HG02678 (cell line): Measurements from ENCODE around the gene KRT3.
"Not testable (repeated sequence)": the region's sequence is repeated elsewhere in the genome, so short reads cannot be mapped to it uniquely, and the experiment has no call there.

Source experiments
- ATAC-seq: cut with Tn5 transposase; IDR thresholded peaks from one replicate; pipeline ENCODE4 v1.9.1; 2021; ENCODE audit warnings: mild to moderate bottlenecking, moderate library complexity; ENCODE audit not compliant: unreplicated experiment

KRT3 gene

DNA sequence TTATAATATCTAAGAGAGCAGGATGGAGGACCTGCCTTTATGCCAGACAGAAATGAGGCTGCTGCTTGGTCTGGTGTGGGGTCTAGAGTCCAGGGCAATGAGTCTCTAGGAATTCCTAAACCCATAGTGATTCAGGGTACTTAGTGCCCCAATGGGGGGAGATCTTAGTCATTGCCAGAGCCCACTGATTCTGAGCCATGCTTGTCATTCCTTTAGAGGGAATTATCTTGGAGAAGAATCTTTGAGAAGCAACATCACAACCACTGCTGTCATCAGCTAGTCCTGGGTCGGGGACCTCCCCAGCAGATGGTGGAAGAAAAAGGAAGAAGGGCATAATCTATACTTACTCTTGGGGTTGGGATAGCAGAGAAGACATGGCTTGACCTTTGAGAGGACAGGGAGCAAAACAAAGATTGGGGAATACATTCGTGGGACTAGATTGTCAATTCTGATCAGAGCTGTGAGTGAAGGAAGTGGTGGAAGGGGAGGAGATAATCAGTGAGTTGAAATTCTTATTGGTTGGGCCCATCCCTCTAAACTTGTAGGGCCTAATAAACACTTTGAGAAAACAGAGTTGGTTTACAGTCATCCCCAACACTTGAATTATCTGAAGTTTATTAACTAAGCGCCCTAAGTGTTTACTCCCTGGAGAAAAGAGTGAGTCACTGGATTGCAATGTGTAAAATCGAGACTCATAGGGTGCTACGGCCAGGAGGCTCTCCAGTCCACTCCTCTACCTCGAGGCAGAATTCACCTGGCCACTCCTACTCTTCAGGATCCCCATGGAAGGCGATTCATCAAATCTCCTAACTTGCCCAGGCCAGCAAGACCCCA, 3.0 kb upstream of the KRT3 start:
- ATAC-seq, result no peak

DNA sequence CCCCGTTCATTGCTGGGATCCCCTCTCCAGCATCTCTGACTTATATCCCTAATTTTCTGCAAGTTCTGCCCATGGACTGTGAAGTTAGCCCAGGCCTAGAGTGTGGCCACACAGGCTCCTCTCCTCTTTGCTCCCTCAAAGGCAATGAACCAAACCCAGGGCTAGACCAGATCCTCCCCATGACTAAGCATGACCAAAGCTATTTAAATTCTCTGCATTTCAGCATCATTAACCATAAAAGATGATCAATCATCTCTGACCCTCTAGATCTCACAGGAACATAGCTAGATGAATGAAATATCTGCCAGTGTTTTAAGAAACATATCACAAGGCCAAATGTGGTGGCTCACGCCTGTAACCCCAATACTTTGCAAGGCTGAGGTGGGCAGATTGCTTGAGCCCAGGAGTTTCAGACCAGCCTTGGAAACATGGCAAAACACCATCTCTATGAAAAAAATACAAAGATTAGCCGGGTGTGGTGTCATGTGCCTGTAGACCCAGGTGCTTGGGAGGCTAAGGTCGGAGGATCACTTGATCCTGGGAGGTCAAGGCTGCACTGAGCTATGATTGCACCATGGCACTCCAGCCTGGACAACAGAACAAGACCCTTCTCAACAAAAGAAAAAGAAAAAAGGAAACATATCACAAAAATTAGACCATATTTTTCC, 2.2 kb upstream of the KRT3 start:
- no peak for ATAC-seq

DNA sequence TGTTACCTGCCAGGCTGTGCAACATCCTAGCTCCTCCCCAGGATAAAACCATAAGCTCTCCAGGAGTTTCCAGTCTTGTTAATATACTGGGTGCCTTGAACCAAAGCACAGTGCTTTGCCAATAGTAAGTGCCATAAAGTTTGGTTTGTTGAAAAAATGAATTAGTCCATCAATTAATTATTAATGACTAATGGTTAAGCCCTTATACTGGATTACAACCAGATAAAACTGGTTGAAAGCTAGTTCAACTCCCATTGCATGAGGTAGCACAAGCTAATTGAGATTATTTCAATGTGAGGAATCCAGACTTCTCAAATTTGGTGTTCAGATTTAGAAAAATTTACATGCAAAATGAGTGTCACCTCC, 1.6 kb upstream of the KRT3 start:
- no peak for ATAC-seq

DNA sequence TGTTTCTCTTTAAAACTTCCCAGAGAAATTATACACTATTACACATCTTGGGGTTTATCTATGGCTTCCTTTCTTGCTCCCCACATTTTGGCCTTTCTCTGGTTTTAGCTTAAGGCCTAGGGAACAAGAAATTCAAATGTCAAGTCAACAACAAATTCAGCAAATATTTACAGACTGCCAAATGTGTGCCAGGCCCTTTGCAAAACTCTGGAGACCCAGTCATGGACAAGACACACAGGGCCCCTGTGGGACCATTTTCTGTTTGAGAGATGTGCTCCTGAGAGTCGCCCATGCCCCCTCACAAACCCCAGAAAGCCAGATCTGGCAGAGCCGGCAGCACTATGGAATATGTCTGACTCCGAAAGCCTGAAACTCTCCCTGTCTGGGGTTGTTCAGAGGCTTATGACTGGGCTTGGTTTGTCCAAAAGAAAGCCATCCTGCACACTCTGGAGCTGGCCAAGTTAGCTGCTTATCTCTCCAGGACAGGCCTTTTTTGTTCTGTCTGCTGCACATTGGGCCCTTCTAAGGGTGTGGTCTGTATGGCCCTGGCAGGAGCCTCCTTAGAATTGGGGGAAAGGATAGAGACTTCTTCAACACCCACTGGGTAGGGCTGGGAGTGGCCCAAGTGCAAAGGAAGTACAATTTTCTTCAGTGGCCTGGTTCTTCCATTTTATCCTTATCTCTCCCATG, 1.1 kb upstream of the KRT3 start:
- ATAC-seq, result no peak

DNA sequence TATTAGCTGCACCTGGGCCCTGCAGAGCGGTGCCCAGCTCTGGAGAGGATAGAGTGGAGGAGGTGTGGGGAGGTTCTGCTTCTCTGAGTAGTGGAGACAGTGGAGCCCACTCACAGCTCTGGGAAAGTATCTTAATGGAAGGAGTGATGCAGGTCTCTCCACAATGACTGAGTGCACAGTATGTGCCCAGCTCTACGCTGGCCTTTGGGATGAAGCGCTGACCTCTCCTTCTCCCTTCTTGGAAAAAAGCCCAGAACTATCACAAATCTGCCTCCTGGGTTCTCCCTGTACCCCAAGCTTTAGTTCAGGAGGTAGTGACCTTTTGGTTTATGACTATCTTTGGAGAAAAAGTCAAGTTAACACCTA, 495 bp upstream of the KRT3 start:
- no peak for ATAC-seq

DNA sequence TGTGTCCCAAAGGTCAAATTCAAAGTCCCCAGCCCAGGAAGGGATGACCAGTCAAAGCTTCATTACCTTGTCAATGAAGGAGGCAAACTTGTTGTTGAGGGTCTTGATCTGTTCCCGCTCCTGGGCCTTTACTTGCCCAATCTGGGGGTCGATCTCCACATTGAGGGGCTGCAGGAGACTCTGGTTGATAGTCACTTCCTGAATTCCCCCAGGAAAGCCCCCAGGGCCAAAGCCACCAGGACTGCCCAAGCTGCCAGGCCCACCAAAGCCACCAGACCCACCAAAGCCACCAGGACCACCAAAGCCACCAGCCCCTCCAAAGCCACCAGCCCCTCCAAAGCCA, 614 bp downstream of the KRT3 start:
- not testable (repeated sequence) for ATAC-seq

DNA sequence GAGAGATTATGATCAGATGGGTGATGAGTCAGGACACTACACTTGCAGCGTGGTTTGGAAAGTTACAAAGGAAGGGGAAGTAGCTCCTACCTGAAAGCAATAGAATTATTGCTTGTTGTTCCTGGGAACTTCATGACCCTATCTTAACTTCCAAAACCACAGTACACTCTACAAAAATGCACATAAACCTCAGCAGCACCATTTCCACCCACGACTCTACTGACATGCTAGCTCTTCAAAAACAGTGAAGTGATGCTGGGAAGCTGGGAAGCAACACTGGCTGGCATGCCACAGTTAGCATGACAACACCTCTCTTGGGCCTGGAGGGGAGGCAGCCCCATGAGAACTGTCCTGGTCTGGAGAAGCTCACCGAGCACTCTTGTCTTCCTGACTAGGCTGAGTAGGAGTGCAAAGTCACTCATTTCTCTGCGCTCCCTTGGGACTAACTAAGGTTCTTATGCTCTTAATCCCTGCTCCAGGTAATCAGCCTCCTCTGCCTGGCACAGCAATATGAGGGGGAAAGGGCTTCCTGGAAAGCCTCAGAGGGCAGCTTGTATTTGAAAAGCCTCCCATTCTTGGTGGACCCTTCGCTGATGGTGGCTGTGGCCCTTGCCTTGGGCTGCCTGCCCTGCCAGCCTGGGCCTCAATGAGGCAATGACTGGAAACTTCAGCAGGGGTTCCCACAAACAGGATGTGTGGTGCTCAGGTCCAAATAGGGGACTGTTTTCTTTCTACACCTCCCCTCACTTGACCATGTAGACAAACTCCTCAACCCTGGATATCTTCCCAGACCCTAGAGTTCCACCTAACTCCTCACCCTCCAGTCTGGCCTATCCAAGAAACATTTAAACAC, 1.2 kb downstream of the KRT3 start:
- ATAC-seq, result no peak

DNA sequence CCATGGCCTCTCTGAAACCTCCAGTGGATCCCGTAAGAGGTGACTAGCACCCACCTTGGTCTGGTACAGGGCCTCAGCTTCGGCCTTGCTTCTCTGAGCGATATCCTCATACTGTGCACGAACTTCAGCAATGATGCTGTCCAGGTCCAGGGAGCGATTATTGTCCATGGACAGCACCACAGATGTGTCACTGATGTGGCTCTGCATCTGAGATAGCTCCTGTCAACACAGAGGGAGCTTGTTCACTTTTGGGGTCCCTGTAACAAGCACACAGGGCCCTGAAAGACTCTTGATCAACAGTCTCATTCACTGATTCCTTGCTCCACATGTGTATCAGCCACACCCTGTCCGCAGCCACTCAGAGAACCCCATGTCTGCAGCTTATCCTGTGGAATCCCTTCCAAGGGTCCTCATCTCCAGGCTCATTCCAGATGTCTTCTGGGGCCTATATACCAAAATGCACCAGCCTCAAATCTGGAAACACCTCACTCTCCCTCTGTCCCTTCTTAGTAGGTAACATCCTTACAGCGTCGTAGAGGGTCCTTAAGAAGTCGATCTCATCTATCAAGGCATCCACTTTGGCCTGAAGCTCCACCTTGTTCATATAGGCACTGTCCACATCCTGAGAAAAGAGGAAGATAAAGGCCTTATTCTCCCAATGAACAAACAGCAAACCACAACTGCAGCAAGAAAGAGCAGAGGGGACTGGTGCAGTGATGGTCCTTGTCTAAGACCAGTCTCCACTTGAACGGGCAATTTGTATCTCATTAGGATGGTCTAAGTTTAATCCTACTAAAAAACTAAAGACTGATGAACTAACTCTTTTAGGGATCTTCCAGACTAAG, 3.5 kb downstream of the KRT3 start:
- ATAC-seq, result no peak

DNA sequence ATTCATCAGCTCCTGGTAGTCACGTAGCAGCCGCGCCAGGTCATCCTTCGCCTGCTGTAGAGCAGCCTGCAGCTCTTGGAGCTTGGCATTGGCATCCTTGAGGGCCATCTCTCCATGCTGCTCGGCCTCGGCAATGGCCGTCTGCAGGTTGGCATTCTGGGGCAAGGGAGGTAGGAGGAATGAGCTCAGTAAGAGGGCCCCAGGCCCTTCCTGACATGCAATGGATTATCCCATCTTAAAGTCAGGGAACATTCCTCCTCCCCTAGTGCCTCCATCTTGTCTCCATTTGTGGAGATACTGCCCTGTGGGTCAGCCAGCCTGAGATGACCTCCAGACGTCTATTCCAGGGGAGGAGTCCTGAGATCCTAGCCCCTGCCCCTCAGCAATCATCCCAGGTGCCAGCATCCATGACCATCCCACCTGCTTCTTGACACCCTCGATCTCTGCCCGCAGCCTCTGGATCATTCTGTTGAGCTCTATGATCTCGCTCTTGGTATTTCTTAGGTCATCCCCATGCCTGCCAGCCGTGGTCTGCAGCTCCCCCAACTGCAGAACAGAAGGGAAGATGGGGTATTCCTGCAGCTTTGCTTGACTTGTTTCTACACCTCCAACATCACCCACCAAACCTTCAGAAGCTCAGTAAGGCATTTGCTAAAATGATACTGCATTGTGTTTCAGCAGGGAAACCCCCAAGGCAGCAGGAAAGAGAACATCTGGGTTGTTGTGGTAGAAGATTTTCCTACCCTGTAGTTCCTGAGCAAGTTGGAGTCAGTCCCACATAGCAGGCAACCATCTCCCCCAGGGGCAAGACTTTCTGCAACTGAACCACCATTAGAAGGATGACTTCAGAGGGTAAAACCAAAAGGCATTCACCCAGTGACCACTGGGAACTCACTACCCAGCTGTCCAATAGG, 4.4 kb downstream of the KRT3 start:
- ATAC-seq, result no peak

DNA sequence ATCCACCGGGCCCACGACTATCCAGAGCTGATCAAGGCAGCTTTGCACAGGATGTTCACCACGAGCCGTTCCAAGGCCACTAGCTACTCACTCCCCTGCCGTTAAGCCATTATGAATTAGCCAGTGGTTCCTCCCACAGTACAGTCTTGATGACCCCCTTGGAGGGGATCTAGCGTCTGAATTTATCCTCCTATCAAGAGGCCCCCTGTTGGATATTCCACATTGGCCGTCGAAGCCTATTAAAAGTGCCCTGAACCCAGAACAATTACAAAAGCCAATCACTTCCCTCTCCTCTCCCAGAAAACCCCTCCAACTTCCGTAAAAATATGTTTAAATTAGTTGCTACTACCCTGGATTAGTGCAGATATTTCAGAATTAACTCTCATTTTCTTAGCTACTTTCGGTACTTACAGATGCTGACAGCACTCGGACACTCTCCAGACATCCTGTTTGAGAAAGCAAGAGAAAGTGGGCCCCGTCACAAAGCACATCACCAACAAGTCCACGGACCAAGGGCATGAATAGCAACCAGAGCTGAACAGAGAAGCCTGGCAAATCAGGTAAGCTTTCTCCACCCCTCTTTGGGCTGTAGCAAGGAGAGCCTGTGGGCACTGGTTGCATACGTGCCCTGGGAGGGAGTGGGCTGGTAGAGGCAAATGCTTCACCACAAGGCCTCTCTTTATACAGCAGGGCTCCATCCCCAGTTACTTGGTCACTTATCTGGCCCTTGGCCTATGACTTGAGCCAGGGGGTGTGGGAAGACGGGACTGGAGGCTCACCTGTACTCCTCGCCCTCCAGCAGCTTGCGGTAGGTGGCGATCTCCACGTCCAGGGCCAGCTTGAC, 5.3 kb downstream of the KRT3 start:
- no peak for ATAC-seq

DNA sequence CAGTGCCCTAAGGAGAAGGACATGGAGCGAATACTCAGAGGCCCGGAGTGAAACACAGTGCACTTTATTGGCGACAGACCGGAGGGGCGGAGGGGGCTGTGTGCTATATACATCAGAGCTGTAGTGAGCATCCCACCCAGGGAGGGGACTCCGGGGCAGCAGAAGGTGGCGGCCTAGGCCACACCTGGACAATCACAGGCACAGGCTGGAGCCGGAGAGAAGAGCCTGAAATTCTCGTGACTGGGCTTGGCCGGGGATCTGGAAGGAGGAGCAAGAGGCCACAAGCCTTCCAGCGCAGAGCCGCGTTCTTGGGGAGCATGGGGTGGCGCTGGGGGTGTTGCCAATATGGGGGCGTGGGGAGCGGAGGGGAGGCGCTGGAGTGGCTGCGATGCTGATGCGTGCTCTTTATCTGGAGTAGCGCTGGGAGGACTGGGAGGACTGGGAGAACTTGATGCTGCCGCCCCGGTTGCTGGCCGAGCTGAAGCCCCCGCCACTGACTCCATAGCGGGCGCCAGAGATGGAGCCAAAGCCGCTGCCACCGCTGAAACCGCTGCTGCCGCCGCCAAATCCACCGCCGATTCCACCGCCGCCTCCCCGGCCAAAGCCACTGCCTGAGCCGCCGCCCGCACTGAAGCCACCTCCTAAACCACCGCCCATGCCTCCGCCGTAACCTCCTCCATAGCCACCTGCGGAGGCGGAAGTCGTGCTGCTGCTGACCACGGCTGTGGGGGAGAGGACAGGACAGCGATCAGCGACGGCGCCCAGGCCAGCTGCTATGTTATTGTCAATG, 6.1 kb downstream of the KRT3 start:
- ATAC-seq, result no peak

DNA sequence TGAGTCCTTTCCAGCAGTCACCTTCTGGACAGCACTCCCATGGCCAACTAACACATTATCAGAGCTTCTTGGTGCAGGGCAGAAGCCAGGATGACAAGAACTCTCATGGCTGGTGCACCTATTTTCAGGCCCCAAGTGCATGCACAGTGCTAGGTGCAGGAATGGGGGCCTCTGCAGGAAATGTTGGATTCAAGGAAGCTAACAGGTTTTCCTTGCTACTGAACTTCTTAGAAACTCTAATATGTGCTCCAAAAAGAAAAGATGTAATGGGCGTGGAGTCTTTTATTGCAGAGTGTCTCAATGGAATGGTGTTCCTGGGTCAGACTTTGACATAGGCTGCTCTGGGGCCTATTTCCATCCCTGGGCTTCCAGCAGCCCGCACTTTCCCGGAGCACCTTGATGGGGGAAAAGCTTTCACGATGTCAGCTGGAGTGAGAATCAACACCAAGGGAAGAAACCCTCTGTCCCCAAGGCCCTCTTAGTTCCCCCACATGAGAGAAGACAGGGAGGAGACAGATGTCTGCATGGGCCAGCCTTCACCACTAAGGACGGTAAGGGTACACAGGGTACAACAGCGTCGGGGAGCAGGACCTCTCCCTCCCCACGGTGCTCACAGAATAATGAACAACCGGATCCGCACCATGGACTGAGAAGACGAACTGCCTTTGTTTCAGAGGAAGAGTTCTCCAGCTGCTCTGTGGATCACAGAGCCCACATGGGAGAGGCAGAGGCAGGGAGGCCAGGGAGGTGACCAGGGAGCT, 6.9 kb downstream of the KRT3 start:
- ATAC-seq, result no peak

DNA sequence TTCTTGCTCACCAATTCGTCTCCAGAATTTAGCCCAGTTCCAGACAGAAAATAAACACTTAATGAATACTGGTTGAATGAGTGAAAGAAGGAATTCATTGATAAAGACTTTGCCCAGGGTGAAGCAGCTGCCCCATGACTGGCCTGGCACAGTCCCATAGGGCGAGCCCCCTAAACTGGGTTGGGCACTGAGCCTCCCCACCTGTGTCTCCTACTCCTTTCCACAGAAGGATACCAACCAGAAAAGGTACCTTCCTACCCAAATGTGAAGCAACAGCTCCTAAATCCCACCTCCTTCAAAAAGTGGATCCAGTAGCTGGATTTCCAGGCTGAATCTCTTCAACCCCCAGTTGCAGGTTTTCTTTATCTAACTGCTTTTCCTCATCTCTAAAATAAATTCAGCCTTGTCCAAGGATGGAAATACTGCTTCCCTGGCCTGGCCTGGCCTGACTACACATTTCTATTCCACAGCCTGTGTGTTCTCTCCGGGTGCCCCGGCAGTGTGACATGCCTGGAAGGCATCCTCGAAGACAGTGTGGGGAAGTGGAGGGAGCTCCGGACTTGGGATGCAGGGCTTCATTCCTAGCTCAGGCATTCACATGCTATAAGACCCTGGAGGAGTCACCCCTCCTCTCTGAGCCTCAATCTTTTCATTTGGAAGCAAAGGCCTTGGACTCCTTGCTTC, 7.6 kb downstream of the KRT3 start:
- ATAC-seq, result no peak

DNA sequence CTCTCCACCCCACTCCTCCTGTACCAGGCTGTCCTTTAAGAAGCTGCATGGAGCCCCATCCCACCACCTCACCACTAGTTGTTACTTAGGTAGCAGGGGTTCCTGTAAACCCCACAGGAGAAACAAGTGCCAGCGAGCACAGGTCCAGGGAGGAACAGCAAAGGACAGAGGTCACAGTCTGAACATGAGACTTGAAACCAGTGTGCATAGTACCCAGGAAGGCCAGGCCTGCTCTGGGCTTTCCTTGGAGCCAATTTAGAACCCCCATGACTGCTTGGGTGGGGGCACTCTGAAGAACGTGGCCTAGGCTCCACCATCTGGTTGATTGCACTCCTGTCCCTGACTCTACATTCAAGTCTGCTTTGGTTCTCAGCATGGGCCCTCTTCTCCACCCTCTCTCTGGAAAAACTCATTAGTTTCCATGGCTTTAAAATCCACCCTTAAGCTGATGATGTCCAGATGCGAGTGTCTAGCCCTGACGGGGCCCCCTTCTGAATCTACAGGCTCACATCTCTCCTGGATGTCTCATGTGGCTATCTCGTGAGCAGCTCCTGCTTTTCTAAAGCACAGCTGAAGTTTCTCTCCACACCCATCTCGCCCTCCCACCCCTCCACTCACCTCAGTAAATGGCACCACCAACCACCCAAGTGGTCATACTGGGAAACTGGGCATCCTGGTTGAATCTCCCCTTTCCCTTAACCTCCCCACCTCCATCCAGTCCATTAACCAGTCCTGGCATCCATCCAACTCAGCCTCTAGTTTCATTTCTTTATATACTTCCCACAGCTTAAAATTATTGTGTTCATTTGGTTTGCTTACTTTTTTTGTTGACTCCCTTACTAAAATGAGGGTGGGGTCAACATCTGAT, 8.4 kb downstream of the KRT3 start:
- no peak for ATAC-seq

DNA sequence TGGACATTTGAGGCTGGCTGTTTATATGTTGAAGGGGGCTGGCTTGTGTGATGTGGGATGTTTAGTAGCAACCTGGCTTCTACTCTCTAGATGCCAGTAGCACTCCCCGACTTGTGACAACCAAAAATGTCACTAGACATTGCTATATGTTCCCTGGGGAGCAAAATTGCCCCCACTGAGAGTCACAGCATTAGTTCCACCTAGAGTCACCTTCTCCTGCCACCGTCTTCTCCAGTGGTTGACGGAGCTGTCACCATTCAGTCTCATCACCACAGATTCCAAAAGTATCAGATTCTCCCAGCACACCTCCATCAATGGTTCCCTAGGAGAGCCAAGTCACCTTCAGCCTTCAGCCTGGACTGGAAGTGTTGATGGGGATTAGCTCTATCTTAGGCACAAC, 11.0 kb downstream of the KRT3 start:
- no peak for ATAC-seq
